Fibroblast of mammary gland (primary cell): ENCODE data around the gene RNF157.

Experiments used
- DNase-seq: peaks from one replicate; pipeline ENCODE4 v3.0.0-alpha.2; 2010; ENCODE audit warnings: low read depth
- H3K4me3 ChIP-seq: 2 replicates; pipeline ENCODE4 v1.5.1; 2011; ENCODE audit warnings: low read depth, mild to moderate bottlenecking, low read length, moderate library complexity; ENCODE audit not compliant: control insufficient read depth
- CTCF ChIP-seq: conservative IDR thresholded peaks from 2 replicates; pipeline ENCODE4 v1.5.1; 2011; ENCODE audit warnings: low read depth, low read length, inconsistent platforms; ENCODE audit not compliant: control insufficient read depth, insufficient read depth

The RNF157 gene

DNA sequence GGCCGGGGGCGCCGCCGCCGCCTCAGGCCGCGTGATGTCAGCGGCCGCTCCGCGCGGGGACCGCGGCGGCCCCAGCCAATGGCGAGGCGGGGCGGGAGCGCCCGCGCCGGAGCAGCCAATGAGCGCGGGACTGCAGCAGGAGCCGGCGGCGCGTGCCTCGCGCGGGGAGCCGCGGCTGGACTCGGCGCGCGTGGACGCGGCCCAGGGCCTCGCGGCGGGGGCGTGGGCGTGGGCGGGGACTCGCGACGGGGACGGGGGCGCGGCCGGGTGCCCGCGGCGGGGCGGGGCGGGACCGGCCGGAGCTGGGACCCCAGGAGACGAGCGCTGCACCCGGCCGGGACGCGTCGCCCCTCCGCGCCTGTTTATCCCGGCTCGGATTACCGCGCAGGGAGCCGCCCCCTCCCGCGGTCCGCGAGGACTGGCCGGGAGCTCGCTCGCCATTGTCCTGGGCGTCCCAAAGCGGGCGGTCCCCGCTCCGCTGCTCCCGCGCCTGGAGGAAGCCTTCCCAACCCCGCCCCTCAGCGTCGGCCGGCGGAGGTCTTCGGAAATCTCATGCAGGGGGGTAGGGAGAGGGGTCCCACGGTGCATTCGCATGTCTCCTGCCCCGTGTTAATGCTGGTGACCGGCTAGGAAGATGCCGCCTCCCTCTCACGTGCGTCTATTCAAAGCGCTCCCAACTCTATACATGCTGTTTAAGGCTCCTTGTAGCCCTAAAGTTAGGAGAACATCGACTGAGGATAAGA lies at the start of gene RNF157:
Gene RNF157, minus strand, starts transcription at position 33 of the 743 bp plus-strand sequence. CDS start 253 bp downstream, outside the sequence.
- H3K4me3 ChIP-seq = peak within 1 kb of the TSS; percentile 37
- TF ChIP-seq CTCF = no peak
- DNase-seq = peak; percentile 48

GRCh38 chr17:76281573-76282371 lies 41.5 kb upstream of the RNF157 start:
- no peak for DNase-seq
- no peak for TF ChIP-seq CTCF
- no peak overlapping the region for H3K4me3 ChIP-seq

DNA sequence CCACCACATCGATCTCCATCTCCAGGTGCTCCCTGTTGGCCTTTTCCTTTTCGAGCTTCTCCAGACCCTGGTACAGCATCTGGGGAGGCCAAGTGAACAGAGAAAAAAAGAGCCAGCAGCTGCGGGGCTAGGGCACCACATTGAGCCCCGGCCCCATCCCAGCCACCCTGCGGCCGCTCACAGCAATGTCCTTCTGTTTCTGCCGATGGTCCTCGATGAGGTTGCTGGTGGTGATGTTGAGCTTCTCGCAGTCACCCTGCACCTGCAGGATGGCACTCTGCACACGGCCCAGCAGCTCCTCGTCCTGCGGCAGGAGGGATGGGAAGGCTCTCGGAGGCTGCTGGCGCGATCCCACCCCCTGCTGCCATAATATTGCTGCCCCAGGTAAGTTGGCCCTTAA lies 40.4 kb upstream of the RNF157 start:
- TF ChIP-seq CTCF = no peak
- no peak overlapping the region for H3K4me3 ChIP-seq
- DNase-seq = no peak

DNA sequence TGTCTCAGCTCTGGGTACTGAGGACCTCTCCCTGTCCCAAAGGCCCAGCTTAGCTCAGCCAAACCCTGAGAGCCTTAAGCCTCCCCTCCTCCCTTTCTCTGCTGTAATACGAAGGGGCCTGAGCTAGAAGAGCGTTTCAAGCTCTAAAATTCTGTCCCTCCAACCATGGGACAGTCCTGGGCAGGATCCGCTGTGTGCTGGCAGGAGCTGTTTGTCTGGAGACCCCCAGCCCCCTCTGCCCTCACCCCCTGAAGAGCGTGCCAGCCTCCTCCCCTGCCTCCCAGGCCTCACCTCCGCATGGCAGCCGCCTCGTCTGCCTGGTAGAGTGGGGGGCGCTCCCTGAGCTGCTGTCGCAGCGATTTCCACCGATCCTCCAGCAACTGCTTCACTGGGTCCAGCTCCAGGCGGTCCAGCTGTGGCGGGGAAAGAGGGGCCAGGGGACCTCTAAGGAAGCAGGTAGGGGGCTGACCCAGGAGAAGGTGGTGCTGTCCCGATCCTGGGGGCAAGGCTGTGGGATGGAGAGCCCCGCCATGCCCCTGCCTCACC lies 39.5 kb upstream of the RNF157 start:
- no peak overlapping the region for H3K4me3 ChIP-seq
- TF ChIP-seq CTCF = no peak
- DNase-seq = no peak

GRCh38 chr17:76278952-76279741 lies 38.9 kb upstream of the RNF157 start:
- no peak overlapping the region for H3K4me3 ChIP-seq
- peak; percentile 92 for TF ChIP-seq CTCF
- peak; percentile 72 for DNase-seq

DNA sequence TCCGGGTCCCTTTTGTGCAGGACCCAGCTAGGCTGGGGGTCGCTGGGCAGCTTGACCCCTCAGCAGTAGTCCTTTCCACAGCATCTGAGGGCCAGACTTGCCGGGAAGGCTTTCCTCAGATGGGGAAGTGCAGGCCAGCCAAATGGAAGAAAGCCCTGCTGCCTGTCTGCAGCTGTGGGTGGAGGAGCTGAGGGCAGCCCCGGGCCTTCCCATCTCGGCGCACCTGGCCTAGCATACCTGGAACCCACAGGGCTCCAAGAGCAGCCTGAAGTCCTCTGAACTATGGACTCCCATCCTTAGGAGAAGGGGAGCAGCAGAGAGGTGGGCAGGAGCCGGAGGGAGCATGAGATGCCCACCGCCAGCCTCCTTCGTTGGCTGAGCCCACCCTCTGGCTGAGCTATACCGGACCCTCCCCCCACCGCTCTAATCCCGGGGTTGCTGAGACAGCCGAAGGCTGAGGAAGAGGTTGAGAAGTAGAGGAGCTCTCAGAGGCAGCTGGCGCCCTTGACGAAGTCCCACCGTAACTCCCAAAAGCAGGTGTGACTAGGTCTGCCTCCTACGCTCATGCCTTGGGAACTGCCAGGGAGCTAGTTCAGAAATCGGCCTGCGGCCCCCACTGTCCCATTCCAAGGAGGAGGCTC lies 38.1 kb upstream of the RNF157 start:
- no peak for DNase-seq
- no peak for TF ChIP-seq CTCF
- no peak overlapping the region for H3K4me3 ChIP-seq
